ENCODE data around the gene AASDHPPT.
"Not testable (repeated sequence)": the region's sequence is repeated elsewhere in the genome, so short reads cannot be mapped to it uniquely, and the experiment has no call there.

AASDHPPT gene

GRCh38 chr11:106077609-106078455 lies at the start of gene AASDHPPT:
Gene AASDHPPT (plus strand): TSS chr11:106077662. CDS start chr11:106077711, 49 bp downstream.
- DNase-seq = no peak

- no peak for DNase-seq
These were observed 46.9 kb upstream of the AASDHPPT start for GRCh38 chr11:106030609-106031008.

GRCh38 chr11:106031202-106031810 lies 46.2 kb upstream of the AASDHPPT start:
- no peak for DNase-seq

- DNase-seq = no peak
These were observed 45.5 kb upstream of the AASDHPPT start for GRCh38 chr11:106031936-106032335.

- DNase-seq = no peak
These were observed 44.6 kb upstream of the AASDHPPT start for GRCh38 chr11:106032861-106033260.

GRCh38 chr11:106043540-106043939 lies 33.9 kb upstream of the AASDHPPT start:
- no peak for DNase-seq

- no peak for DNase-seq
These were observed 29.8 kb upstream of the AASDHPPT start for GRCh38 chr11:106047631-106048030.

GRCh38 chr11:106049727-106050476 lies 27.6 kb upstream of the AASDHPPT start:
- DNase-seq = no peak

GRCh38 chr11:106051103-106051502 lies 26.4 kb upstream of the AASDHPPT start:
- no peak for DNase-seq

GRCh38 chr11:106058377-106058776 lies 19.1 kb upstream of the AASDHPPT start:
- DNase-seq = not testable (repeated sequence)

- DNase-seq = no peak
These were observed 17.8 kb upstream of the AASDHPPT start for GRCh38 chr11:106059617-106060016.

GRCh38 chr11:106061249-106061784 lies 16.1 kb upstream of the AASDHPPT start:
- DNase-seq = no peak

- DNase-seq = no peak
These were observed 15.2 kb upstream of the AASDHPPT start for GRCh38 chr11:106061954-106062949.

GRCh38 chr11:106063009-106063408 lies 14.5 kb upstream of the AASDHPPT start:
- DNase-seq = no peak

GRCh38 chr11:106070606-106071005 lies 6.9 kb upstream of the AASDHPPT start:
- no peak for DNase-seq

GRCh38 chr11:106072804-106073203 lies 4.7 kb upstream of the AASDHPPT start:
- no peak for DNase-seq

GRCh38 chr11:106076171-106076918 lies 1.1 kb upstream of the AASDHPPT start:
- peak; percentile 1 to 5 for DNase-seq

GRCh38 chr11:106076919-106077608 lies 398 bp upstream of the AASDHPPT start, which contains the start of gene KBTBD3:
Gene KBTBD3 (minus strand): TSS chr11:106077347. CDS start chr11:106059097, 18,250 bp downstream.
- DNase-seq = peak; percentile 97 to 98

GRCh38 chr11:106082096-106082495 lies 4.6 kb downstream of the AASDHPPT start:
- DNase-seq = no peak

GRCh38 chr11:106086135-106086534 lies 8.7 kb downstream of the AASDHPPT start:
- DNase-seq = no peak
